AG09319 (cell line): ENCODE results near the gene PDIA3.

Experiments used
- DNase-seq: peaks from one replicate; pipeline ENCODE4 v3.0.0-alpha.2; 2010; ENCODE audit warnings: low read depth; ENCODE audit errors: extremely low read depth
- CTCF ChIP-seq: IDR thresholded peaks from 2 replicates; pipeline ENCODE4 v1.5.1; 2011; ENCODE audit warnings: low read depth, mild to moderate bottlenecking, inconsistent platforms, low read length, moderate library complexity

The PDIA3 gene

GRCh38 chr15:43789409-43789808 lies 43.2 kb downstream of the PDIA3 start:
- no peak for TF ChIP-seq CTCF
- DNase-seq, result no peak

- DNase-seq, result peak; percentile 99
- no peak for TF ChIP-seq CTCF
Observed at GRCh38 chr15:43791993-43792760, 45.9 kb downstream of the PDIA3 start, which contains the start of gene SERF2. TSS of gene SERF2 (plus strand) at chr15:43792320. CDS start at chr15:43792377, 57 bp downstream.

- TF ChIP-seq CTCF, result peak; percentile 18
- DNase-seq, result no peak
Observed at GRCh38 chr15:43792761-43793476, 46.7 kb downstream of the PDIA3 start.

- no peak for DNase-seq
- TF ChIP-seq CTCF, result no peak
Observed at GRCh38 chr15:43793647-43794046, 47.4 kb downstream of the PDIA3 start.

GRCh38 chr15:43794269-43795037 lies 48.2 kb downstream of the PDIA3 start:
- TF ChIP-seq CTCF, result no peak
- DNase-seq, result no peak

- no peak for DNase-seq
- no peak for TF ChIP-seq CTCF
Observed at GRCh38 chr15:43795197-43795596, 49.0 kb downstream of the PDIA3 start.
